ENCODE results near the gene NKAIN2.

The NKAIN2 gene

GRCh38 chr6:124053315-124053714 lies 249.7 kb downstream of the NKAIN2 start:
- no peak for DNase-seq

GRCh38 chr6:124054034-124054433 lies 250.4 kb downstream of the NKAIN2 start:
- no peak for DNase-seq

- DNase-seq = no peak
Measured at GRCh38 chr6:124055395-124055794, 251.7 kb downstream of the NKAIN2 start.

- no peak for DNase-seq
Measured at GRCh38 chr6:124055963-124056362, 252.3 kb downstream of the NKAIN2 start.

GRCh38 chr6:124056407-124057334 lies 253.0 kb downstream of the NKAIN2 start:
- no peak for DNase-seq

GRCh38 chr6:124057461-124057860 lies 253.8 kb downstream of the NKAIN2 start:
- DNase-seq = no peak

- no peak for DNase-seq
Measured at GRCh38 chr6:124064317-124065113, 260.9 kb downstream of the NKAIN2 start.

- no peak for DNase-seq
Measured at GRCh38 chr6:124066269-124066668, 262.6 kb downstream of the NKAIN2 start.

- no peak for DNase-seq
Measured at GRCh38 chr6:124066946-124067552, 263.4 kb downstream of the NKAIN2 start.

GRCh38 chr6:124069230-124069950 lies 265.7 kb downstream of the NKAIN2 start:
- no peak for DNase-seq

GRCh38 chr6:124073021-124073420 lies 269.4 kb downstream of the NKAIN2 start:
- no peak for DNase-seq

GRCh38 chr6:124073820-124074587 lies 270.3 kb downstream of the NKAIN2 start:
- DNase-seq = no peak

- no peak for DNase-seq
Measured at GRCh38 chr6:124074606-124075005, 270.9 kb downstream of the NKAIN2 start.

GRCh38 chr6:124076336-124077048 lies 272.8 kb downstream of the NKAIN2 start:
- DNase-seq = no peak

- no peak for DNase-seq
Measured at GRCh38 chr6:124078169-124078568, 274.5 kb downstream of the NKAIN2 start.

GRCh38 chr6:124080483-124080882 lies 276.8 kb downstream of the NKAIN2 start:
- DNase-seq = no peak

GRCh38 chr6:124090491-124090890 lies 286.8 kb downstream of the NKAIN2 start:
- no peak for DNase-seq

- no peak for DNase-seq
Measured at GRCh38 chr6:124099520-124099919, 295.9 kb downstream of the NKAIN2 start.

GRCh38 chr6:124110514-124110913 lies 306.8 kb downstream of the NKAIN2 start:
- no peak for DNase-seq

GRCh38 chr6:124119596-124119995 lies 315.9 kb downstream of the NKAIN2 start:
- DNase-seq = no peak

- DNase-seq = no peak
Measured at GRCh38 chr6:124123617-124124209, 320.0 kb downstream of the NKAIN2 start.
